H1 (cell line): ENCODE measurements around the gene KRIT1.

Source experiments
- EZH2 ChIP-seq: fragments of 200-600 bp; sonication (generic); IDR thresholded peaks from 2 replicates; pipeline ENCODE4 v1.7.1; 2012; ENCODE audit warnings: low read depth, mild to moderate bottlenecking, moderate library complexity, low read length, inconsistent platforms; ENCODE audit not compliant: severe bottlenecking
- HDAC6 ChIP-seq: IDR thresholded peaks from one replicate; pipeline ENCODE4 v1.7.1; 2012; ENCODE audit warnings: low read depth, mild to moderate bottlenecking, inconsistent platforms, low read length, moderate library complexity
- RAD21 ChIP-seq, 2 experiments: IDR thresholded peaks in 1 of 2; conservative IDR thresholded peaks in 1 of 2; 2 replicates each; pipeline ENCODE4 v1.6.1; 2011; ENCODE audit warnings: low read depth in 2 of 2, low read length in 2 of 2, improper control_type of control experiment in 1 of 2, inconsistent platforms in 1 of 2, mild to moderate bottlenecking in 1 of 2, moderate library complexity in 1 of 2
- RFX5 ChIP-seq: IDR thresholded peaks from 2 replicates; pipeline ENCODE4 v1.6.1; 2011; ENCODE audit warnings: low read depth, low read length, improper control_type of control experiment, borderline replicate concordance
- RNF2 ChIP-seq: fragments of 200-900, 300-1000 bp; sonication (generic); IDR thresholded peaks from 2 replicates; pipeline ENCODE4 v1.7.1; 2016; ENCODE audit warnings: borderline replicate concordance, low read depth, mild to moderate bottlenecking, antibody characterized with exemption, low read length; ENCODE audit not compliant: poor library complexity, severe bottlenecking; ENCODE audit errors: missing control alignments
- RXRA ChIP-seq: IDR thresholded peaks from 2 replicates; pipeline ENCODE4 v1.6.1; 2011; ENCODE audit warnings: low read depth, mild to moderate bottlenecking, low read length, moderate library complexity; ENCODE audit not compliant: insufficient read depth
- TAF1 ChIP-seq: IDR thresholded peaks from 2 replicates; pipeline ENCODE4 v1.6.1; 2011; ENCODE audit warnings: mild to moderate bottlenecking, low read depth, low read length
- TF ChIP-seq, protein P1 (sequence below), 3 experiments: IDR thresholded peaks; 1 replicate in 2 of 3; 2 replicates in 1 of 3; pipeline versions ENCODE4 v1.5.1 to v1.6.1; 2011; ENCODE audit warnings: low read length in 3 of 3, mild to moderate bottlenecking in 3 of 3, inconsistent platforms in 2 of 3, low read depth in 1 of 3, moderate library complexity in 1 of 3; ENCODE audit not compliant: insufficient read depth in 1 of 3; ENCODE audit errors: control extremely low read depth in 1 of 3
- TF ChIP-seq, protein P2 (sequence below): IDR thresholded peaks from 2 replicates; pipeline ENCODE4 v1.6.1; 2011; ENCODE audit warnings: low read depth, mild to moderate bottlenecking, low read length; ENCODE audit not compliant: insufficient read depth

- TF ChIP-seq RFX5 = no peak
- TF ChIP-seq, protein P1, sequence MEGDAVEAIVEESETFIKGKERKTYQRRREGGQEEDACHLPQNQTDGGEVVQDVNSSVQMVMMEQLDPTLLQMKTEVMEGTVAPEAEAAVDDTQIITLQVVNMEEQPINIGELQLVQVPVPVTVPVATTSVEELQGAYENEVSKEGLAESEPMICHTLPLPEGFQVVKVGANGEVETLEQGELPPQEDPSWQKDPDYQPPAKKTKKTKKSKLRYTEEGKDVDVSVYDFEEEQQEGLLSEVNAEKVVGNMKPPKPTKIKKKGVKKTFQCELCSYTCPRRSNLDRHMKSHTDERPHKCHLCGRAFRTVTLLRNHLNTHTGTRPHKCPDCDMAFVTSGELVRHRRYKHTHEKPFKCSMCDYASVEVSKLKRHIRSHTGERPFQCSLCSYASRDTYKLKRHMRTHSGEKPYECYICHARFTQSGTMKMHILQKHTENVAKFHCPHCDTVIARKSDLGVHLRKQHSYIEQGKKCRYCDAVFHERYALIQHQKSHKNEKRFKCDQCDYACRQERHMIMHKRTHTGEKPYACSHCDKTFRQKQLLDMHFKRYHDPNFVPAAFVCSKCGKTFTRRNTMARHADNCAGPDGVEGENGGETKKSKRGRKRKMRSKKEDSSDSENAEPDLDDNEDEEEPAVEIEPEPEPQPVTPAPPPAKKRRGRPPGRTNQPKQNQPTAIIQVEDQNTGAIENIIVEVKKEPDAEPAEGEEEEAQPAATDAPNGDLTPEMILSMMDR (IDR thresholded peaks at IDR 0.05; ENCODE audit: control extremely low read depth in 1 of 3, insufficient read depth in 1 of 3, low read depth in 1 of 3, low read length in 3 of 3) = no peak
- TF ChIP-seq RXRA = no peak
- TF ChIP-seq EZH2 = no peak
- TF ChIP-seq HDAC6 = no peak
- TF ChIP-seq RNF2 = no peak
- no peak for TF ChIP-seq TAF1
- TF ChIP-seq RAD21 (IDR thresholded peaks at IDR 0.05 in 1 of 2, conservative IDR thresholded peaks at IDR 0.05 in 1 of 2; ENCODE audit: low read depth in 2 of 2, low read length in 2 of 2) = no peak
- TF ChIP-seq, protein P2, sequence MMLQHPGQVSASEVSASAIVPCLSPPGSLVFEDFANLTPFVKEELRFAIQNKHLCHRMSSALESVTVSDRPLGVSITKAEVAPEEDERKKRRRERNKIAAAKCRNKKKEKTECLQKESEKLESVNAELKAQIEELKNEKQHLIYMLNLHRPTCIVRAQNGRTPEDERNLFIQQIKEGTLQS = no peak
These were observed 29.6 kb upstream of the KRIT1 start for GRCh38 chr7:92275327-92275726.
